IPS-18c (cell line): Measurements from ENCODE around the gene ZDHHC5.
A peak's percentile ranks its signal among the peaks of the same experiment; 100 is the strongest.
"Not testable (repeated sequence)": the region's sequence is repeated elsewhere in the genome, so short reads cannot be mapped to it uniquely, and the experiment has no call there.

Source experiments
- H3K4me3 ChIP-seq: 2 replicates; pipeline ENCODE4 v1.7.0; 2013; ENCODE audit warnings: low read depth, mild to moderate bottlenecking, low read length, moderate library complexity; ENCODE audit not compliant: insufficient read depth
- H3K9me3 ChIP-seq: one replicate; pipeline ENCODE4 v1.6.1; 2013; ENCODE audit warnings: mild to moderate bottlenecking, low read length, moderate library complexity; ENCODE audit not compliant: control insufficient read depth, insufficient read depth

ZDHHC5 gene

GRCh38 chr11:57640068-57640800, 27.7 kb upstream of the ZDHHC5 start:
- Histone ChIP-seq H3K9me3 (no peaks in the 10 kb centered on the region), H3K4me3 (peak overlapping the region; percentile 66)

DNA sequence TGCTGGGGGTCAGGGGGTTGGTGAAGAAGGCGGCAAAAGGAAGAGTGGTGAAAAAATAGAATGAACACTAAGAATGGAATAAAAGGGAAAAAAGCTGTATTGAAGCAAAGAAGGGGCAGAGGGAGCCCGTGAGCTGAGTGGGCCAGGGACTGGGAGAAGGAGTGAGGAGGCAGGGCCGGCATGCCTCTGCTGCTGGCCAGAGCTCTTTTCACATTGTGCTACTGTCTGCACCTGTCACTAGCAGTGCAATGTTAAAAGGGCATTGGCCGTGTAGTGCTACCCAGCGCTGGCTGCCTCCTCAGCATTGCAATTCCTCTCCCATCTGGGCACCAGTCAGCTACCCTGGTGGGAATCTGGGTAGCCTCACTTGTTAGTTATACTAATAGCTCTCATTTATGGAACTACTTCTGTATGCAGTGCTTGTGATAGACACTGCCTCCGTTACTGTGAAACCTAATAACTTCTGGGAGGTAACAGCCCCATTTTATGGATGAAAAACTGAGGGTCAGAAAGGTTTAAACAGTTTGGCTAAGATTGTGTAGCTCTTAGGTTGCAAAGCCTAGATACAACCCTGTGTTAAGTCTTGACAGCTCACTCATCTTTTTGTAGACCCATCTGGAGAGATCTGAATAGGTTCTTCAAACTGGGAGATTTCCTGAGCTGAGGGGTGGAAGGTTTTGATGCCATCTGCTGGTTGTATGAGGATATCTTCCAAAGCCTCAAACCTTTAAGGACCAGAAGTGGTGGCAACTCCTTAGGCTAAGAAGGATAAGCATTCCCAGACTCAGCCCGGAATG, 26.7 kb upstream of the ZDHHC5 start:
- Histone ChIP-seq H3K4me3 (peak overlapping the region; percentile 66; the same call in 1 of the 2 replicates), H3K9me3 (no peaks in the 10 kb centered on the region)

DNA sequence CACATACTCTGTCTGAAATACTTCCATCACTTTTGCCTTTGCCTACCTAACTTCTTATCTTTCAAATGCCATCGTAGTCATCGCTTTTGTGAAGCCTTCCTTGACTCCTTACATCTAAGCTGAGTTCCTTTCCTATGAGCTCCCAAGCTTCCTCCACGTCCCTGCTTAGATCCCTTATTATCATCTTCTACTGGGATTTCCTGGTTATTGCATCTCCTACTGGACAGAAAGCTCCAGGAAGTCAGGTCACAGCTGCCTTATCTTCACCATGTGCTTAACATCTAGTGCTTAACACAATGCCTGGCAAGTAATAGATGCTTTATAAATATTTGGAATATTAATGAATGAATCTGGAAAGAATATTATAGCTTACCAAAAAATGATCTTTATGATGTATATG, 24.1 kb upstream of the ZDHHC5 start:
- H3K9me3 ChIP-seq, result no peaks in the 10 kb centered on the region
- H3K4me3 ChIP-seq, result no peak overlapping the region

DNA sequence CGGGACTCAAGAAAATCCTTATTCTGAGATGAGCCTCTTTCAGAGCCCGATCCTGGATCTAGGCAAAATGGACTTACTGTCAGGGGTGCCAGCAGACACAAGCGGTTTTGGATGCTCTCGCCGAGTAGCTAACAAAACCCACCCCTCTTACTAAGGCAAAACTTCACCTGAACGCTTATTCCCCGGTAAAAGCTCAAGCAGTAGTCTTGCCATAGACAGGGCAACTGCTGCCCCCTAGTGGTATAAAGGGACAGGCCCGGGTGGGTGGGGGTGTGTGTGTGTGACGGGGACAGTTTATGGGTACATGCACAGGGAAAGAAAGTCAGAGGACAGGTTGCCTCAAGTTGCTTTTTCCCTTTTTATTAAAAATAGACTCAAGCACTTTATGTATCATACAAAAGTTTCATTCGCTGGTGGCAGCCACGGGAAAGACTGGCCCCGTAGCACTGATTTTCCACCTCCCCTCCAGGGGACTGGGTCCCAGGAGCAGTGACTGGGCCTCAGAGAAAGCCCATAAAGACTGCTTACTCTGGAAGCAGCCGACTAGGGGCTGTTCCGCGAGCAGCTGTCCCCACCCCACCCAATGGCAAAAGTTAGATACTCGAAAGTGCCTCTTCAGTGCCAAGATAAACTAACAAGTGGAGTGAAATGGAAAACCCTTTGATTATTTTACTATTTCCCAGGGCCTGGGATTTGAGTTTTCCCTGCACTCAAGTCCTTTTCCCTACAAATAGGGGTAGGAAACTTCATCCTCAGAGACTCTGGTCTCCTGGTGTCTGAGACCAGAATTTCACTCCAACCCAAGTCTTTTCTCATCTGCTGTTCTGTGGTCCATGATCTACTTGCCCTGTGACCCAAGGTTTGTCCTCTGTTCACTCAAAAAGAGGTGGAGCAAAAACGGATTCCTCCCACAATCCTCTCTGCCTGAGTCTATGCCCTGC, 22.9 kb upstream of the ZDHHC5 start:
- H3K9me3 ChIP-seq, result no peaks in the 10 kb centered on the region
- H3K4me3 ChIP-seq, result no peak overlapping the region

DNA sequence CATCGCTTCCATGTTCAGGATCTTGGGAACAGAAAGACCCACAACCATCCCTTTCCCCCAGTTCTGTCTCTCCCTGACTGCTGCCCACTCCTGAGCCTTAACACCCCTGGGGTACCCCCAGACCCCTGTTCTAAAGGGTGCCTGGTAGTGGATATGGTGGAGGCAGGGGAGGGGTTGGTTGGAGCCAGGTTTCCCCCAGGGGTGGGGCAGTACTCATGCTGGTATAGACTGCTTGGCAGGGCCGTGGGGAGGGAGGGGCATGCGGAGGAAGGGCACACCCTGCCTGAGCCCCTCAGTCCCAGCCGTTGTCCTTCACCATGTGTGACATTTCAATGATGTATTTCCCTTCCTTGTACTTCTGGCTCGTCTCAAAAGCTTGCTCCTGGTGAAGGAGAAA, 22.2 kb upstream of the ZDHHC5 start:
- no peaks in the 10 kb centered on the region for H3K9me3 ChIP-seq
- no peak overlapping the region for H3K4me3 ChIP-seq

- H3K4me3 ChIP-seq, result no peak overlapping the region
These were observed 21.6 kb upstream of the ZDHHC5 start for GRCh38 chr11:57646194-57646798.

DNA sequence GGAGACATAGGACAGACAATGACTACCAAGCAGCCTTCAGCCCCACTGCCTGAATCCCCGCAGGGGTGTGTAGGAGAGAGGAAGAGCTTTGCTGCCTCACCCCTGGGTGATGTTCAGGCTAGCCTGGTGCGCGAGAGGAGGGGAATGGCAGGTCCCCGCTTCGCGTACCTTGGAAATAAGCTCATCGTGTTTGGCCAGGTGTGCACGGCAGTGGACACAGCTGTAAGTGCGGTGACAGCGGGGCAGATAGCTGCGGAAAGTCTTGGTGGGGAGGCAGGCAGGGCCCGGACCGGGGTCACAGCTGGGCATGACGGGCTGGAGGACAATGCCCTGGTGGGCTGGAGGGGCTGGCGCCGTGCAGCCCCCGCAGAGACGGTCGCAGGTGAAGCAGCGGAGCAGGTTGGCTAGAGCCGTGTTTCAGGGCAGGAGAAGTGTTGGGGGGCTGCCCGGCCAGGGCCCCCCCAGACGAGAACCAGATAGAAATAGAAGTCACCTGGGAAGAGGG, 21.1 kb upstream of the ZDHHC5 start:
- H3K4me3 ChIP-seq, result peak overlapping the region; percentile 22
- no peaks in the 10 kb centered on the region for H3K9me3 ChIP-seq

More at GRCh38 chr11:57646194-57646798, 21.6 kb upstream of the ZDHHC5 start:
- no peaks in the 10 kb centered on the region for H3K9me3 ChIP-seq

DNA sequence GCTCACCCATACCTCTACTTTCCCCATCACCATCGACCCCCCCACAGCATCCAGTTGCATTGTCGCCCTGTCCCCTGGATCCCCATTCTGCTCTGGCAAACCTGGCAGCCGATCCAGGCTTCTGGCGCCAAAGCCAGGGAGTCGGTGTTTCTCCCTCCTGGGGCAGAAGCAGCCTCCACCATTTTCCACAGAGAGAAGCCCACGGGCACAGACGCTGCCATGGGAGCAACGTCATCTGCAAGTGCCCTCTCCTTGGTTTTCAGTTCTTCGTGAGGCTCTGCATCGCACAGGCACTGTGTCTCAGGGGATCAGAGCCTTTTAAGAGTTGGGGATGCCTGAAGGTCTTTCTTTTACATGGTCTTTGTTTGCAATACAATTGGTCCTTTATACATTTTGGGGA, 20.5 kb upstream of the ZDHHC5 start:
- Histone ChIP-seq H3K9me3 (no peaks in the 10 kb centered on the region), H3K4me3 (peak overlapping the region; percentile 22)

DNA sequence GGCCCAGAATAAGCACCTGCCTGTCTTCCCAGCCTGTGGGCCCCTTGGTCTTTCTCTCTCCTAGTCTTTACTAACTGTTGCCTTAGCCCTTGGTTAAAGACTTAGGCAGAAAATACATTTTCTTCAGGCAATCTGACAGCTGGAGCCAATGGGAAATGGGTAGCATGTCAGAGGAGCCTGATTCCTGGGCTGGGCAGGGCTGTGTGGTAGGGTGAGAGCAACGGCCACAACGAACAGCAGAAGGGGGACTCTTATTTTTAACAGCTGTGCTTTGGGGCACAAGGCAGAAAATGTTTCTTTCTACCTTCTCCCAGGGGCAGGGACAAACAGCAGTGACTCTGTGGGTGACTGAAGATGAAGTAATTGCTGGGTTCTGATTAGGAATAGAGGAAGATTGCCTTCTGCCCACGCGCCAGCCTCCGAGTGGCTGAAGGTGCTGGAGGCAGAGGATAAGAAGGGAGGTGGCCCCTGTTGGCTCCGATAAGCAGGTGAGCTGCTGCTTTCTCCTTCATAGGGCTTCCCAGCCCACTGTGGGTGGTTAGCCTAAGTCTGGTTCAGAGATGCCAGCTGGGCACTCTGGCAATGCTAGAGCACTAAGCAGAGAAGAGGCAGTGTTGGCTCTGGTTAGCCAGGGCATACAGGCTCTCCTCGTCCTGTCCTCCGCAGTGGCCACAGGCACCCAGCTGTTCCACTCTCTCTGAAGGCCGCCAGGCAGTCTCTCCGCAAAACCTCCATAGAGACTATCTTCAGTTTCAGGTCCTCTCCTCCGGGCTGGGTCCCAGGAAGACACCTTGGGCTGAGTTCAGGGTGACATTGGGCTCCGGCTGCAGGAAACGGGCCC, 19.7 kb upstream of the ZDHHC5 start:
- peak overlapping the region; percentile 39 for H3K4me3 ChIP-seq
- no peaks in the 10 kb centered on the region for H3K9me3 ChIP-seq

DNA sequence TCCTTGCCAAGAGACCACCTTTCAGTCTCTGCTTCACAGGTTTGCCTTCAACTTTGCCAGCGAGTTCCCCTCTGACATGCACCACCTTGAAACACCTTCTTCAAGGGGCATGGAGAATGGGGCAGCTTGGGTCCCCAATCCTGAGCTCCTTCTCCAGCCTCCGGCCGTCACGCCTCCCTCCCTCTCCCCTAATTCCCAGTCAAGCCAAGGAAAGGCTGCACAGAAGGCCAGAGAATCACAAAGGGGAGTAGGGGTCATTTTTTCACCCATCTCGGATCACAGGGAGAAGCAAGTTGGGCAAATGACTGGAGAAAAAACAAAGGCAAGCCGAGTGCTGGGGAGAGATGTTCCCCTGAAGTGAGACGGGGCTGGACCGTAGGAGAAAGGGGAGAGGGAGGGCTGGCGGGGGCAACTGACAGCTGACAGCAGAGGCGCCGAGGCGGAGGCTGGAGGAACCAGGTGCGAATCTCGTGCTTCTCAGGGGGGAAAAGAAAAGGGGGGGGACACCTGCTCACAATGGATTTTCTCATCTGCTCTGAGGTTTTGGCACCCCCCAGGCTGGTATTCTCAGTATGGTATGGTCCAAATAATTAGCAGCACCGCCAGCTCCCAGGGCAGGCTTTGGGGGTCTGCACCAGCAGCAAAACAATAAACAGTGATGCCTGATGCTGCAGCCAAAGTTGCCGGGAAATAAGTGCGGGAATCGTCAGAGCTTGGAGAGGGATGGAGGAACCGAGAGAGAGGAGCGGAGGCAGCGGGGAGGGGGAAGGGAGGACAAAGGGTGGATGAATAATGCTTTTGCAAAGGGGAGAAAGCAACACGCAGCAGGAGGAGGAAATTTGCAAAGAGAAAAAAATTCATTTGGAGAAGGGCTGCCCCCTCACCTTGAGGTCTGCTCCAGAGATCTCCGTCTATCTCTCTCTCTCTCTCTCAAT, 18.8 kb upstream of the ZDHHC5 start:
- Histone ChIP-seq H3K9me3 (no peaks in the 10 kb centered on the region), H3K4me3 (peak overlapping the region; percentile 39)

- Histone ChIP-seq H3K9me3 (no peaks in the 10 kb centered on the region), H3K4me3 (peak within 1 kb of the TSS; percentile 39)
These were observed 17.8 kb upstream of the ZDHHC5 start, which contains the start of gene YPEL4 for GRCh38 chr11:57649826-57650738. TSS of gene YPEL4 (minus strand) at chr11:57649912. CDS start at chr11:57647107, 2,805 bp downstream.

GRCh38 chr11:57650739-57651090, 17.2 kb upstream of the ZDHHC5 start:
- no peaks in the 10 kb centered on the region for H3K9me3 ChIP-seq
- no peak overlapping the region for H3K4me3 ChIP-seq

DNA sequence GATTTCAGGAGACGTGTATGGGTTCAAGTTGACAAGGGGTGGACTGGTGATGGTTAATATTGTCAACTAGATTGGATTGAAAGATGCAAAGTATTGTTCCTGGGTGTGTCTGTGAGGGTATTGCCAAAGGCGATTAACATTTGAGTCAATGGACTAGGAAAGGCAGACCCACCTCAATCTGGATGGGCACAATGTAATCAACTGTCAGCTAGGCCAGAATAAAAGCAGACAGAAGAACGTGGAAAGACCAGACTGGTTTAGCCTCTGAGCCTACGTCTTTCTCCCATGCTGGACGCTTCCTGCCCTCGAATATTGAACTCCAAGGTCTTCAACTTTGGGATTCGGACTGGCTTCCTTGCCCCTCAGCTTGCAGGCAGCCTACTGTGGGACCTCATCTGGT, 16.5 kb upstream of the ZDHHC5 start:
- H3K9me3 ChIP-seq, result no peaks in the 10 kb centered on the region
- H3K4me3 ChIP-seq, result no peak overlapping the region

GRCh38 chr11:57652230-57652629, 15.7 kb upstream of the ZDHHC5 start:
- not testable (repeated sequence) for H3K9me3 ChIP-seq, H3K4me3 ChIP-seq
